H9 (cell line): ENCODE results near the gene HPS4. TPM values are rescaled to one million over a fixed set of nuclear protein-coding genes. Genes with fewer than 3 reads are reported as not detected.

ENCODE experiments used
- DNase-seq: peaks from one replicate; pipeline ENCODE4 v3.0.0-alpha.2; 2017
- H2AFZ ChIP-seq: one replicate; pipeline ENCODE4 v1.6.1; 2013; ENCODE audit warnings: mild to moderate bottlenecking, low read length, control low read depth, moderate library complexity
- H2AK5ac ChIP-seq: 2 replicates; pipeline ENCODE4 v1.6.1; 2013; ENCODE audit warnings: low read length, control low read depth, mixed read lengths; ENCODE audit not compliant: insufficient read length
- H2BK120ac ChIP-seq: one replicate; pipeline ENCODE4 v1.6.1; 2013; ENCODE audit warnings: low read depth, mild to moderate bottlenecking, low read length, control low read depth, inconsistent platforms; ENCODE audit not compliant: poor library complexity, severe bottlenecking
- H2BK12ac ChIP-seq: 2 replicates; pipeline ENCODE4 v1.6.1; 2013; ENCODE audit warnings: low read length, control low read depth, mixed read lengths, low read depth; ENCODE audit not compliant: insufficient read length
- H2BK15ac ChIP-seq: 2 replicates; pipeline ENCODE4 v1.6.1; 2013; ENCODE audit warnings: low read depth, low read length, control low read depth
- H2BK20ac ChIP-seq: one replicate; pipeline ENCODE4 v1.6.1; 2013; ENCODE audit warnings: low read depth, mild to moderate bottlenecking, low read length, control low read depth, inconsistent platforms; ENCODE audit not compliant: poor library complexity, severe bottlenecking
- H2BK5ac ChIP-seq: 2 replicates; pipeline ENCODE4 v1.6.1; 2013; ENCODE audit warnings: low read length, control low read depth, mixed read lengths; ENCODE audit not compliant: insufficient read length
- H3K14ac ChIP-seq: 2 replicates; pipeline ENCODE4 v1.6.1; 2013; ENCODE audit warnings: low read length, control low read depth; ENCODE audit not compliant: insufficient read depth
- H3K18ac ChIP-seq: 2 replicates; pipeline ENCODE4 v1.6.1; 2013; ENCODE audit warnings: low read depth, mild to moderate bottlenecking, mixed read lengths, low read length, control low read depth; ENCODE audit not compliant: insufficient read length
- H3K23ac ChIP-seq: 2 replicates; pipeline ENCODE4 v1.6.1; 2013; ENCODE audit warnings: low read length, control low read depth, mixed read lengths, low read depth; ENCODE audit not compliant: insufficient read length
- H3K23me2 ChIP-seq: 2 replicates; pipeline ENCODE4 v1.6.1; 2013; ENCODE audit warnings: low read depth, mild to moderate bottlenecking, mixed read lengths, low read length, control low read depth; ENCODE audit not compliant: insufficient read length, poor library complexity, severe bottlenecking
- H3K27ac ChIP-seq: 2 replicates; pipeline ENCODE4 v1.5.1; 2013; ENCODE audit warnings: low read length, control low read depth, mixed read lengths, low read depth; ENCODE audit not compliant: insufficient read length
- H3K27me3 ChIP-seq: 2 replicates; pipeline ENCODE4 v1.6.1; 2013; ENCODE audit warnings: low read length, control low read depth, inconsistent platforms; ENCODE audit not compliant: insufficient read depth
- H3K4ac ChIP-seq: 2 replicates; pipeline ENCODE4 v1.6.1; 2013; ENCODE audit warnings: low read depth, mild to moderate bottlenecking, control low read depth, inconsistent platforms, low read length, moderate library complexity
- H3K4me1 ChIP-seq: 2 replicates; pipeline ENCODE4 v1.6.1; 2013; ENCODE audit warnings: low read length, control low read depth, inconsistent platforms; ENCODE audit not compliant: insufficient read depth
- H3K4me2 ChIP-seq: 2 replicates; pipeline ENCODE4 v1.6.1; 2013; ENCODE audit warnings: low read length, control low read depth, mixed read lengths; ENCODE audit not compliant: insufficient read length, insufficient read depth
- H3K56ac ChIP-seq: 2 replicates; pipeline ENCODE4 v1.6.1; 2013; ENCODE audit warnings: low read depth, mild to moderate bottlenecking, mixed read lengths, low read length, control low read depth; ENCODE audit not compliant: insufficient read length
- H3K79me1 ChIP-seq: 2 replicates; pipeline ENCODE4 v1.6.1; 2013; ENCODE audit warnings: low read depth, mild to moderate bottlenecking, moderate library complexity, low read length, control low read depth, inconsistent platforms; ENCODE audit not compliant: insufficient read depth, poor library complexity, severe bottlenecking
- H3K79me2 ChIP-seq: 2 replicates; pipeline ENCODE4 v1.6.1; 2013; ENCODE audit warnings: low read length, control low read depth, inconsistent platforms; ENCODE audit not compliant: insufficient read depth
- H3K9ac ChIP-seq: 2 replicates; pipeline ENCODE4 v1.6.1; 2013; ENCODE audit warnings: low read length, control low read depth, mixed read lengths; ENCODE audit not compliant: insufficient read length; ENCODE audit errors: extremely low read depth
- H3K9me3 ChIP-seq: one replicate; pipeline ENCODE4 v1.6.1; 2013; ENCODE audit warnings: low read depth, low read length, inconsistent platforms; ENCODE audit not compliant: control insufficient read depth
- H3T11ph ChIP-seq: one replicate; pipeline ENCODE4 v1.6.1; 2013; ENCODE audit warnings: mild to moderate bottlenecking, low read length, control low read depth, inconsistent platforms
- H4K20me1 ChIP-seq: one replicate; pipeline ENCODE4 v1.6.1; 2013; ENCODE audit not compliant: control insufficient read depth, insufficient read length, insufficient read depth
- H4K5ac ChIP-seq: 2 replicates; pipeline ENCODE4 v1.6.1; 2013; ENCODE audit warnings: low read depth, mild to moderate bottlenecking, mixed read lengths, low read length, control low read depth; ENCODE audit not compliant: insufficient read length
- H4K8ac ChIP-seq: replicated peaks from 2 replicates; pipeline ENCODE4 v1.6.1; 2013; ENCODE audit warnings: low read length, control low read depth, mixed read lengths, low read depth; ENCODE audit not compliant: insufficient read length
- H4K91ac ChIP-seq: 2 replicates; pipeline ENCODE4 v1.6.1; 2013; ENCODE audit warnings: low read depth, mild to moderate bottlenecking, moderate library complexity, mixed read lengths, low read length, control low read depth; ENCODE audit not compliant: insufficient read length
- H3K27ac Mint-ChIP-seq, 3 experiments: 2 replicates in 2 of 3; 3 replicates in 1 of 3; pipeline ENCODE4 v1.8.0; 2020 to 2021; ENCODE audit warnings: mixed read lengths in 3 of 3, mild to moderate bottlenecking in 1 of 3, moderate library complexity in 1 of 3
- H3K27me3 Mint-ChIP-seq: 2 replicates; pipeline ENCODE4 v1.8.0; 2021; ENCODE audit warnings: low read depth, mild to moderate bottlenecking, moderate library complexity, mixed read lengths
- H3K36me3 Mint-ChIP-seq, 3 experiments: 2 replicates in 2 of 3; 3 replicates in 1 of 3; pipeline ENCODE4 v1.8.0; 2020 to 2021; ENCODE audit warnings: low read depth in 3 of 3, mixed read lengths in 3 of 3; ENCODE audit not compliant: insufficient read depth in 1 of 3
- H3K4me1 Mint-ChIP-seq, 2 experiments: 2 replicates each; pipeline ENCODE4 v1.8.0; 2020; ENCODE audit warnings: mixed read lengths in 2 of 2
- H3K4me3 Mint-ChIP-seq, 2 experiments: 2 replicates in 1 of 2; 3 replicates in 1 of 2; pipeline ENCODE4 v1.8.0; 2020 to 2021; ENCODE audit warnings: mild to moderate bottlenecking in 2 of 2, mixed read lengths in 2 of 2, moderate library complexity in 1 of 2
- H3K9me3 Mint-ChIP-seq, 2 experiments: 2 replicates in 1 of 2; 3 replicates in 1 of 2; pipeline ENCODE4 v1.8.0; 2020; ENCODE audit warnings: mild to moderate bottlenecking in 2 of 2, mixed read lengths in 2 of 2, moderate library complexity in 1 of 2
- WGBS: extraction: QIAGEN DNeasy Blood & Tissue Kit; methylation state at CpG from one replicate; pipeline ENCODE4 v1.1.7; 2013; ENCODE audit warnings: missing lambda C conversion rate, low lambda C conversion rate, mixed read lengths; ENCODE audit not compliant: insufficient read length; ENCODE audit errors: extremely low coverage; 5-methylcytosine and 5-hydroxymethylcytosine counted together
- total RNA-seq: library from RNA; stranded (reverse); gene quantifications from 2 replicates; pipeline ENCODE4 v1.2.1, GENCODE V29; 2021
- TF ChIP-seq, protein P1 (sequence below): fragments of 200-600 bp; sonication (generic); conservative IDR thresholded peaks from 3 replicates; pipeline ENCODE4 v1.8.0; 2021; ENCODE audit warnings: antibody characterized with exemption, mild to moderate bottlenecking

Gene HPS4
- total RNA-seq, 1 experiment from 2014 or later: 26.2 TPM

DNA sequence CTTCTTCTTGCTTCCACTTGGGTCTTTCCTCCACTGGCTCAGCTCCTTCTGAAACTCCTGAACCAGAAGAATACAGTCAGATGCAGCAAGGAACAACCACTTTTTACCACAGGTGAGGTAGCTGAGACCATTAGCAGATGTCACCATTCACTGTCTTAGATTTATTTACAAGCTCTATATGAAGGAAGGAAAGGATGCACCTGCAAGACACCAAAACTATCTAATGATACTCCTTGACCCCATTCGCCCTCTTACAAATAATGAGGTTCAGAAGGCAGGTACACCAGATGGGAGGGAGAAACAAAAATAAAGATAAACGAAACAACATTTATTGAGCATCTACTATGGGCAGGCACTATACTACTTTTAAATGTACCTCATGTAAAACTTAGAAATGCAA, 18.4 kb upstream of the HPS4 start:
- Histone ChIP-seq H4K5ac (no peak overlapping the region), H3K18ac (no peak overlapping the region), H3K23me2 (no peaks in the 10 kb centered on the region), H2BK20ac (no peak overlapping the region), H3K79me1 (no peaks in the 10 kb centered on the region), H3K23ac (no peak overlapping the region), H3K4me2 (no peak overlapping the region), H3K27me3 (peaks cover 2% of the 10 kb centered on the region; the same call in 1 of the 2 replicates), H3K4ac (no peak overlapping the region), H2BK12ac (no peak overlapping the region), H3T11ph (no peak overlapping the region), H3K56ac (no peak overlapping the region), H2BK5ac (no peak overlapping the region), H4K8ac (no peak overlapping the region), H3K9ac (no peak overlapping the region), H3K27ac (no peak overlapping the region), H4K91ac (no peak overlapping the region), H3K14ac (no peak overlapping the region), H3K4me1 (0 out of 2 replicates have a peak, but pooled peaks cover 4% of the 10 kb centered on the region), H2AK5ac (no peak overlapping the region), H4K20me1 (no peaks in the 10 kb centered on the region), H2BK15ac (no peak overlapping the region), H2BK120ac (no peak overlapping the region), H3K9me3 (no peaks in the 10 kb centered on the region), H2AFZ (no peak overlapping the region), H3K79me2 (peaks cover 2% of the 10 kb centered on the region; the same call in 1 of the 2 replicates)
- Mint-ChIP-seq H3K27me3 (no peaks in the 10 kb centered on the region), H3K27ac (no peak overlapping the region), H3K9me3 (no peaks in the 10 kb centered on the region; a peak in 1 of 5 replicates), H3K4me3 (no peak overlapping the region), H3K36me3 (peaks cover 58 to 87% (median 84%) of the 10 kb centered on the region in 3 experiments), H3K4me1 (peaks cover 7 to 9% of the 10 kb centered on the region in 2 experiments)
- no CpG with 5 or more reads among the region's 2 CpGs for WGBS
- TF ChIP-seq, protein P1, sequence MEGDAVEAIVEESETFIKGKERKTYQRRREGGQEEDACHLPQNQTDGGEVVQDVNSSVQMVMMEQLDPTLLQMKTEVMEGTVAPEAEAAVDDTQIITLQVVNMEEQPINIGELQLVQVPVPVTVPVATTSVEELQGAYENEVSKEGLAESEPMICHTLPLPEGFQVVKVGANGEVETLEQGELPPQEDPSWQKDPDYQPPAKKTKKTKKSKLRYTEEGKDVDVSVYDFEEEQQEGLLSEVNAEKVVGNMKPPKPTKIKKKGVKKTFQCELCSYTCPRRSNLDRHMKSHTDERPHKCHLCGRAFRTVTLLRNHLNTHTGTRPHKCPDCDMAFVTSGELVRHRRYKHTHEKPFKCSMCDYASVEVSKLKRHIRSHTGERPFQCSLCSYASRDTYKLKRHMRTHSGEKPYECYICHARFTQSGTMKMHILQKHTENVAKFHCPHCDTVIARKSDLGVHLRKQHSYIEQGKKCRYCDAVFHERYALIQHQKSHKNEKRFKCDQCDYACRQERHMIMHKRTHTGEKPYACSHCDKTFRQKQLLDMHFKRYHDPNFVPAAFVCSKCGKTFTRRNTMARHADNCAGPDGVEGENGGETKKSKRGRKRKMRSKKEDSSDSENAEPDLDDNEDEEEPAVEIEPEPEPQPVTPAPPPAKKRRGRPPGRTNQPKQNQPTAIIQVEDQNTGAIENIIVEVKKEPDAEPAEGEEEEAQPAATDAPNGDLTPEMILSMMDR: no peak
- no peak for DNase-seq
